Keratinocyte (primary cell): ENCODE data around the gene EFHB.

Experiments used
- EZH2 ChIP-seq: IDR thresholded peaks from one replicate; pipeline ENCODE4 v1.6.1; 2012; ENCODE audit warnings: inconsistent platforms, mild to moderate bottlenecking, low read length, moderate library complexity
- TF ChIP-seq, protein P1 (sequence below), 3 experiments: IDR thresholded peaks in 1 of 3; conservative IDR thresholded peaks in 1 of 3; optimal IDR thresholded peaks in 1 of 3; 2 replicates in 2 of 3; 3 replicates in 1 of 3; pipeline versions ENCODE3 to v1.5.1; 2011; ENCODE audit warnings: low read length in 3 of 3, mild to moderate bottlenecking in 3 of 3, moderate library complexity in 2 of 3, control low read depth in 1 of 3, inconsistent platforms in 1 of 3; ENCODE audit not compliant: insufficient read depth in 2 of 3; ENCODE audit errors: extremely low read depth in 1 of 3

DNA sequence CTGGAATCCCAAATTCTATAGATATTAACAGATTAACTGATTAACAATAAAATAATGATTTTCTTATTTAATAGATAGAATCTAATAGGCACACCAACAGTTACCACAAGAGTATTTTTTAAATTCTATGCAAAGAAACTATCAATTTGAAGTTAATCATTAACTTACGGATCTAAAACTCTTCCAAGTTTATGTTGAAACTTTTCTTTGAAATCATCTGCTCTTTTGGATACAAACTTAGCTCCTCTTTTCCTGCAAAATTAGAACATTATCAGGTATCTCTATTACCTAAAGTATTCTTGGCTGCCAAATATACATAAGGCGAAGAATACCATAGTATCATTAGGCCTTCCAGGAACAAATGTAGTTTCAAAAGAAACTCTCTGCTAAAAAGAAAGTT is 34.8 kb downstream of the EFHB start:
- TF ChIP-seq, protein P1, sequence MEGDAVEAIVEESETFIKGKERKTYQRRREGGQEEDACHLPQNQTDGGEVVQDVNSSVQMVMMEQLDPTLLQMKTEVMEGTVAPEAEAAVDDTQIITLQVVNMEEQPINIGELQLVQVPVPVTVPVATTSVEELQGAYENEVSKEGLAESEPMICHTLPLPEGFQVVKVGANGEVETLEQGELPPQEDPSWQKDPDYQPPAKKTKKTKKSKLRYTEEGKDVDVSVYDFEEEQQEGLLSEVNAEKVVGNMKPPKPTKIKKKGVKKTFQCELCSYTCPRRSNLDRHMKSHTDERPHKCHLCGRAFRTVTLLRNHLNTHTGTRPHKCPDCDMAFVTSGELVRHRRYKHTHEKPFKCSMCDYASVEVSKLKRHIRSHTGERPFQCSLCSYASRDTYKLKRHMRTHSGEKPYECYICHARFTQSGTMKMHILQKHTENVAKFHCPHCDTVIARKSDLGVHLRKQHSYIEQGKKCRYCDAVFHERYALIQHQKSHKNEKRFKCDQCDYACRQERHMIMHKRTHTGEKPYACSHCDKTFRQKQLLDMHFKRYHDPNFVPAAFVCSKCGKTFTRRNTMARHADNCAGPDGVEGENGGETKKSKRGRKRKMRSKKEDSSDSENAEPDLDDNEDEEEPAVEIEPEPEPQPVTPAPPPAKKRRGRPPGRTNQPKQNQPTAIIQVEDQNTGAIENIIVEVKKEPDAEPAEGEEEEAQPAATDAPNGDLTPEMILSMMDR (optimal IDR thresholded peaks at IDR 0.05 in 1 of 3, IDR thresholded peaks at IDR 0.05 in 1 of 3, conservative IDR thresholded peaks at IDR 0.05 in 1 of 3; ENCODE audit: extremely low read depth in 1 of 3, insufficient read depth in 2 of 3, low read length in 3 of 3): no peak
- TF ChIP-seq EZH2: no peak
